GM18858 (cell line): ENCODE results near the gene TMEM134.

Experiments
- ATAC-seq: cut with Tn5 transposase; IDR thresholded peaks from one replicate; pipeline ENCODE4 v1.9.1; 2021; ENCODE audit not compliant: unreplicated experiment

Gene TMEM134

DNA sequence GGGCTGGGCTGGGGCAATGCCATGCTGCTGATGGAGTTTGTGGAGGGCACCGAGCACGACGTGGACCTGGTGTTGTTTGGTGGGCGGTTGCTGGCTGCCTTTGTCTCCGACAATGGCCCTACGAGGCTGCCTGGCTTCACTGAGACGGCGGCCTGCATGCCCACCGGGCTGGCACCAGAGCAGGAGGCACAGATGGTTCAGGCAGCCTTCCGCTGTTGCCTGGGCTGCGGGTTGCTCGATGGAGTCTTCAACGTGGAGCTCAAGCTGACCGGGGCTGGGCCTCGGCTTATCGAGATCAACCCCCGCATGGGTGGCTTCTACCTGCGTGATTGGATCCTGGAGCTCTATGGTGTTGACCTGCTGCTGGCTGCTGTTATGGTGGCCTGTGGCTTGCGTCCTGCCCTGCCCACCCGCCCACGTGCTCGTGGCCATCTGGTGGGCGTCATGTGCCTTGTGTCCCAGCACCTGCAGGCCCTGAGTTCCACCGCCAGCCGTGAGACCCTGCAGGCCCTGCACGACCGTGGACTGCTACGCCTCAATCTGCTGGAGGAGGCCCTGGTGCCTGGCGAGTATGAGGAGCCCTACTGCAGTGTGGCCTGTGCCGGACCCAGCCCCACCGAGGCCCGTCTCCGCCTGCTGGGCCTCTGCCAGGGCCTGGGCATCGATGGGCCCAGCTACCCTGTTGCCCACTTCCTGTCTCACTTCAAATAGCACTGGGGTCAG is 45.0 kb downstream of the TMEM134 start:
- ATAC-seq, result no peak

DNA sequence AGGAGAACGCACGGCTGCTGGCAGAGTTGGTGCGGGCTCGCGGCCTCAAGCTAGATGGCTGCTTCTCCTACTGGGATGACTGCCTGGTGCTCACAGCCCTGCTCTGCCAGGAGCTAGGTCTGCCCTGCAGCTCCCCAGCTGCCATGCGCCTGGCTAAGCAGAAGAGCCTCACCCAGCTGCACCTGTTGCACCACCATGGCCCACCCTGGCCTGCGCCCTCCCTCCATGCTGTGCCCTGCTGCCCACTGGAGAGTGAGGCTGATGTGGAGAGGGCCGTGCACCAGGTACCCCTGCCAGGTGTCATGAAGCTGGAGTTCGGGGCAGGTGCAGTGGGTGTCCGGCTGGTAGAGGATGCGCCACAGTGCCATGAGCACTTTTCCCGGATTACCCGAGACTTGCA is 45.6 kb downstream of the TMEM134 start:
- no peak for ATAC-seq

DNA sequence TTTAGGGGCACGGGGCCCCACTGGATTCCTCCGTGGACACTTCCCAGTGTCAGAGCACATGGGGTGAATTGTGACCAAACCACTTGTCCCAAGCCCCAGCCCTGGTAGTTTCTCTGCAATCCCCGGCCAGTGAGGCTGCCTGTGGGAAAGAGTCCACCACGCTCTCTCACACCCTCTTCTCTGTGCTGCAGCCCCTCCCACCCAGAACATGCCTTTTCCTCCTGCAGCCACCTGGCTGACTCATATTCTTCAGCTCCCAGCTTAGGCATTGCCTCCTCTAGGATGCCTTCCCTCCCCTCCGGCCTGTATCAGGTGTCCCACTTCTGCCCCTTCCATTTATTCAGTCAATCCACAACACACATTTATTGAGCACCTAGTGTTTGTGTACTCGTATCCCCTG is 46.2 kb downstream of the TMEM134 start:
- no peak for ATAC-seq

DNA sequence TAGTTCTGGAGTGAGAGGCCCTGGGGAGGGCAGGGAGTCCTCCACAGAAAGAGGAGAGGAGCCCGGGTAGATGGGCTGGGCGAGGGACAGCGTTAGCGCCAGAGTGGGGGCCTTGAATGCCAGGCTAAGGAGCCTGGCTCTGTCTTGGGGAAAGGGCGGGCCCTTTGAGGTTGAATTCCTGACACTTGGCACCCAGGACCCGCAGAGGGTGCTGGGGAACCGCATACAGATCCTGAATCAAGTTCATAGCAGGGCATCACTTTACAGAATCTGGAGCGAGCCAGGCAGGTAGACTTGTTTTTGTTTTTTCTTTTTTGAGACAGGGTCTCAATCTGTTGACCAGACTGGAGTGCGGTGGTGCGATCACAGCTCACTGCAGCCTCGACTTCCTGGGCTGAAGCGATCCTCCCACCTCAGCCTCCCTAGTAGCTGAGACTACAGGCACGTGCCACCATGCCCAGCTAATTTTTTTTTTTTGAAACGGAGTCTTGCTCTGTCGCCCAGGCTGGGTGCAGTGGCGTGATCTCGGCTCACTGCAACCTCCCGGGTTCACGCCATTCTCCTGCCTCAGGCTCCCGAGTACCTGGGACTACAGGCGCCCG is 47.5 kb downstream of the TMEM134 start:
- ATAC-seq, result no peak

DNA sequence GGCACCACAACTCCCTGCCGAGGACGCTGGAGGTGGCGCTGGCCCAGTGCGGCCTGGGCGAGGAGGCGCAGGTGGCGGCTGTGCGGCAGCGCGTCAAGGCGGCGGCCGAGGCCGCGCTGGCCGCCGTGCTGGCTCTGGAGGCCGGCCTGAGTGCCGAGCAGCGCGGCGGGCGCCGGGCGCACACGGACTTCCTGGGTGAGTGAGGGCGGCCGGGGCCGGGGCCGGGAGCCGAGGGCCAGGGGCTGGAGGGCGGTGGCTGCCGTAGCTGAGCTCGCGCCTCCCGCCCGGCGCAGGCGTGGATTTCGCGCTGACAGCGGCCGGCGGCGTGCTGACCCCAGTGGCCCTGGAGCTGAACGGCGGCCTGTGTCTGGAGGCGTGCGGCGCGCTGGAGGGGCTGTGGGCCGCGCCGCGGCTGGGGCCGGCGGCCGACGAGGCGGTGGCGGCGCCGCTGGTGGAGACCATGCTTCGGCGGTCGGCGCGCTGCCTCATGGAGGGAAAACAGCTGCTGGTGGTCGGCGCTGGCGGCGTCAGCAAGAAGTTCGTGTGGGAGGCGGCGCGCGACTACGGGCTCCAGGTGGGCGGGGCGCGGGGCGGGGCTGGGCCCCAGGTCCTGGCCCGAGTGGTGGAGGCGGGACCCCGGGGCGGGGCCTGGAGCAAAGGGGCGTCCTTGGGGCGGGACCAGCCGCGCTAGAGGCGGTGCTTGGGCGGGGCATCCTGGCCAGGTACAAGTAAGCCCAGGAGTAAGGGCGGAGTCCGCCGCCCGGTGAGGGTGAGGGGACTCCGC is 48.2 kb downstream of the TMEM134 start:
- ATAC-seq, result peak; percentile 53

DNA sequence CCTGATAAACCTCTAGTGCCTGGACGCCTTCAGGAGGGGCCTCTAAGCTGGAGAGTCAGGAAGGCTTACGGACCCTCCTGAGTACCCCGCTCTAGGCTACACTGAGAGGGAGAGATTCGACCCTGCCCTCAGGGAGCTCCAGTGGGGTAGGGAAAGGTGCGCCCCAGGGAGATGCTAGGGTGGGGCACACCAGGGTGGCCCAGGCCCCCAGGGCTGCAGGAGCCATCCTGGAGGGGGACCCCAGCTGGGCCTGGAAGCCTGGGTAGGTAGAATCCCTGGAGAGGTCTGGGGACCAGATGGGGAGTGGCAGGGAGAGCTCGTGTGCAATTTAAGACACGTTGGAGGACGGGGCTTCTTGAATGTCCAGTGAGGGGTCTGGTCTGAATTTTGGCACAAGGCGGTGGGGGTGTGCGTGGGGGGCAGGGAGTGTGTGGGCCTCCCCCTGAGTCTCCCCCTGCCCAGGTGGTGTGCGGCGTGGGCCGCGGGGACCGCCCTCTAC is 48.9 kb downstream of the TMEM134 start:
- no peak for ATAC-seq

DNA sequence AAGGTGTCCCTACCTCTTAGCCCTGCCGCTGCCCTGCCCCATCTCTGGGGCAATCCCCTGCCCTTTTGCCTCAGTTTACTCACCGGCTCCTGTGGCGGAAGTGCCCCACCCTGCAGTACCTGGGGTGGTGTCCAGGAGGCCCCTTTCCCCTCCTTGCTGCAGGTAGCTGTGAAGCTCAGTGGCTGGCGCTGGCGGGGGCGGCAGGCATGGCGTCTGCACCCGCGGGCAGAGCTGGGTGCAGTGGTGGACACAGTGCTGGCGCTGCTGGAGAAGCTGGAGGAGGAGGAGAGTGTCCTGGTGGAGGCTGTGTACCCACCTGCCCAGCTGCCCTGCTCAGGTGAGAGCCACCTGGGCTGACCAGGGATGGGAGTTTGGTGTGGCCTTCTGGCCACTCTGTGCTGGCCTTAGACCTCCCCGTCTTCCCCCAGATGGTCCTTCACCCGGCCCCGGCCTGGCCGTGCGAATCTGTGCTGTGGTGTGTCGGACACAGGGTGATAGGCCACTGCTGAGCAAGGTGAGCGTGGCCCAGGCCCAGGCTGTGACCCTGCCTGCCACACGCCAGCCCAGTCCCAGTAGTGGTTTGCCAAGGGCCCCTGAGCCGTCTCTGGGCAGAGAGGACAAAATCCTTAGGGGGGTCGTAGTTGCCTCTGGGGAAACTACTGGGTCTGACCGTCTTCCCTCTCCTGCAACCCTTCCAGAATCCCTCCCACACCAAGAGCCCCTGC is 49.6 kb downstream of the TMEM134 start:
- no peak for ATAC-seq

DNA sequence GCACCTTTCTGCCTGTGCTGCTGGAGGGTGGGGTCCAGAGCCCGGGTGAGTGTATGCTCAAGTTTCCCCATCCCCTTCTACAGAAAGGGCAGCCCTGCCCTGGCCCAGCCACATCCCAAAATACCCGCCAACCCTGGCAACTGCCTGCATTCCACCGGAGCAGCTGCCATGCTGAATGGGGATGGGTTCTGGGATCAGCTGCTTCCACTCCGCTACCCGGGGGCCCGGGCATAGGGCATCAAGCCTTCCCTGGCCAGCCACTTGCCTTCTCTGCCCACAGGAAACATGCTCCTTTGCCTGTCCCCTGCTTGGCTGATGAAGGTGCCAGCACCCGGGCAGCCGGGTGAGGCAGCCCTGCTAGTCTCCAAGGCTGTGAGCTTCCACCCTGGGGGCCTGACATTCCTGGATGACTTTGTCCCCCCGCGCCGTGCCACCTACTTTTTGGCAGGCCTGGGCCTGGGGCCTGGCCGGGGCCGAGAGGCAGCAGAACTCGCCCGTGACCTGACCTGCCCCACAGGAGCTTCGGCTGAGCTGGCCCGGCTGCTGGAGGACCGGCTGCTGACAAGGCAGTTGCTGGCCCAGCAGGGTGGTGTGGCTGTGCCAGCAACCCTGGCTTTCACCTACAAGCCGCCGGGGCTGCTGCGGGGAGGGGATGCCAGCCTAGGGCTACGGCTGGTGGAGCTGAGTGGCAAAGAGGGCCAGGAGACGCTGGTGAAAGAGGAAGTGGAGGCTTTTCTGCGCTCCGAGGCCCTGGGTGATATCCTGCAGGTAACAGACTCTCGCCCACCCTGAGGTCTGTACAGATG is 50.4 kb downstream of the TMEM134 start:
- no peak for ATAC-seq

DNA sequence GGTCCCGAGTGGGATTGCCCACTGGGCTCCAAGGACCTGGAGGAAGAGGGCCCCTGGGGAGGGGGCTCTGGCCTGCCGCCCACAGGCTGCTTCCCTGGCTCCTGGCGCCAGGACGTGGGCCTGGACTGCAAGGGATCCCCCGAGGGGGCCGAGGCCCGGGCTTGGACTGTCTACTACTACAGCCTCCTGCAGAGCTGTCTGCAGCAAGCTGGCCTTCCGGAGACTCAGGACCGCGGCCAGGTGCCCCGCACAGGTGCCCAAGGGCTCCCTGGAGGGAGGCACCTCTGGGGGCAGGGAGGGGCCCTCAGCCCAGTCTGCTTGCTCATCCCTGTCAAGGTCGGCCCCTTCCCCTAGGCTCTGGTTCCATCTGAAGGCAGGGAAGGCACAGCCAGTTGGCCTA is 51.6 kb downstream of the TMEM134 start:
- ATAC-seq, result no peak

DNA sequence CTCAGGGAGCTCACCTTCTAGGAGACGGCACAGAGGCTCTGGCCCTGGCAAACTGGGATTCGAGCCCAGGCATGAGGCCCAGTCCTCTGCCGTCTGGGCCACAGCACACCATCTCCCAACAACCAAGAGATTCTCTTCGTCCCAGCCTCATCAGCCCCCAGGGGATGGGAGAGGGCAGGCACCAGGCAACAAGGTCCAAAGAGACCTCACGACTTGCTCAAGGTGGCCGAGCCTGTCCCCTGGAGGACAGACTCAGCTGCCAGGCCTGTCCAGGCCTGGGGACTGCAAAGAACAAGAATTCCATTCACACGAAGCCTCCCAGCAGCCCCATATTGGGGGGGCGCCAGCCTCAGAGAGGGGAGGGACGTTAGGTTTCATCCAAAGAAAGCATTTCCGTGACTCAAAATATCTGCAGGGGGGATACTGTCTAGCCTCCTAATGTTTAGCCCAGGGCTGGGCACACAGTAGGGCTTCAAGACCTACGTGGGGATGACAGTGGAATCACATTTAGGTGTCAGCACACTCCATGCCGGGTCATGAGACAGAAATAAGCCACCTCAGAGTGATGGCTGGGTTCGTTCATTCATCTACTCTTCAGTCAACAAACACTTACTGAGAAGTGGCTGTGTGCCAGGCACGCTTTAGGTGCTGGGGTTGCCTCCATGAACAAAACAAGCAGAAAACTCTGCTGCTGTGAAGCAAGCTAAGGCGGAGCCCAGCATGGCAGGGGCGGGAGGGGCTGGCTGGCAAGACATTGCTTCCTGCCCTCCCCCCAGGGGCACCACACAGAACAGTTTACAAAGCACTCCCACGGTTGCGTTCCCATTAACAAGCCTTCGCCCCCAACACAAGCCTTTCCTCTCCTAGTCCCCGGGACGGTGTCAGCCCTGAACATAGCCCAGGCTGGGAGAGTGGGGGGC is 52.4 kb downstream of the TMEM134 start:
- ATAC-seq, result no peak

DNA sequence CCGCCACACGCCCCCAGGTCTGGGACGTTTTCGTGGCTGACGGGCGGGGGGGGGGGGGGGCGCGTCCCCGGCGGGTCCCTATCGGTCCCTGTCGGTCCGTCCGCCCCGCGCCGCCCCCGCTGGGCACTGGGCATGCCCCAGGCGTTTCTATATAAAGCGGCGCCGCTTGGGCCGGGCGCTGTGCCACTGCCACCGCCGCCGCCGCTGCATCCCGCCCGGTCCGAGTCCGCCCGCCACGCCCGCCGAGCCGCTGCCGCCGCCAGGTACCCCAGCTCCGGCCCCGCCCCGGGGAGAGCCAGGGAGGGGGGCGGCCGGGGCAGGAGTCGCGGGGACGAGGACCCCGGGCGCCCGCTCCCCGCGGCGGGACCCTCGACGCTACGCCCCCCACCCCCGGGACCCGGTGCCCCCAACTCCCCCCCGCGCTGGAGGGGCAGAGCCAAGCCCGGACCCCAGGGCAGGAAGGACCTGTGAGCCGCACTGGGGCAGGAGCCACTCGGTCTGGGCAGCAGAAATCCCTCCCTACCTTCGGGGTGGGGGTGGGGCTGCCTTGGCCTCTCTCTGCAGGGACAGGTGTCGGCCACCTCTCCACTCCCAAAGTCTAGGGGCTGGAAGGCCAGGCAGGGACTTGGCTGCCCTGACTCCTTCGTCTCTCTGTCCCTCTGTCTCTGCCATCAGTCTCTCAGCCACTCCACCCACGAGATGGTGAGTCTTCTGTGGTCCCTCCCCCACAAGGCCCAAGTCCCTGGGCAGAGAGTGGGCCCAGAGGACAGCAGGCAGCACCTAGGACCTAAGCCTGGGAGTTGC is 53.3 kb downstream of the TMEM134 start, which contains the start of gene CARNS1:
Gene CARNS1, plus strand, starts transcription at position 178 of the 804 bp plus-strand sequence. Its CDS starts 522 bp downstream, at position 700.
- ATAC-seq, result no peak

DNA sequence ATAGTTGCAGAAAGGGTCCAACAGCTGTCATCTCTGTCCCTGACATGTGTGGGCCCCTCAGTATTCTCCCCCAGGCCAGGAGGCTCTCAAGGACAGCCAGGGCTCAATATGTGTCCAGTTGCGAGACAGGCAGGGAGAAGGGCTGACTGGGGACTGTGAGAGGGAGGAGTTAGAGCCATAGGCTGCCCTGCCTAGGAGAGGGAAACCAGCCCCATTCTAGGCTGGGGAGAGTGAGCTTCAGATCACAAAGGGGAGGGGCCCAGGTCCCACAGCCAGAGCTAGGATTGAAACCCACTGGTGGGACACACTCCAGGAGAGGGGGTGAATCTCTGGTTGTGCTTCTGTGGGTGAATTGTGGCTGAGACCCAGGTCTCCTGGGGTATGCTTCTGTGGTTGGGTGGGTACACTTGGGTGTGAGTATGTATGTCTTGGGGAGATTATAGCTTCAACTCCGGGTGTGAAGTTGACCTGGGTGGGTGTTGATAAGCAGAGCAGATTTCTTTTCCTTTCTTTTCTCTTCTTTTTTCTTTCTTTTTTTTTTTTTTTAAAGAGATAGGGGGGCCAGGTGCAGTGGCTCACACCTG is 55.7 kb downstream of the TMEM134 start:
- no peak for ATAC-seq

DNA sequence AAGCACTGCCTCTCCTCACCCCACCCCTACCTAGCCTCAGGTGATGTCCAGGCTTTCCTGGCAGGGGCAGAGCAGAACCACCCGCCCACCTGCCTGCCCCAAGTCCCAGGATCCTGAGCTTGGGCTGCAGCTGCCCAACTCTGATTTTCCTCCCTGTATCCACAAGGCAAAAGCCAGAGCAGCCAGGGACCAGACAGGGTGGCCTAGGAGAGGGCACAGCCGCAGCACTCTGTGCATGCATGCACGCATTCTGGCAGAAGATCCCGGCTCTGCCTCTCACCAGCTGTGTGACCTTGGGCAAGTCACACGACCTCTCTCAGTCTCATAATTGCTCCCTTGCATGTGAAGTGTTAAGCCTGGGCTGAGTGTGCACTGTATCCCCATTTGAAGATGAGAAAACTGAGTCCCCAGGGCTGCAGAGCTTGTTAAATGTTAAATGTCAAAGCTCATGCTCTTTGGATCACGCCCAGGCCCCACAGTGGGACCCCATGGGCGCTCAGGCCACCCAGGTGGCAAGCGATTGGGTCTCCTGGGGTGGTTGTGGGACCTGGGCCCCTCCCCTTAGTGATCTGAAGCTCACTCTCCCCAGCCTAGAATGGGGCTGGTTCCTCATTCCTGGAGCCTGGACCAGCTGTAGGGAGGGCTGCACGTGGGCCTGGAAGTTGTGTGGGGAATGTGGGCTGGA is 56.4 kb downstream of the TMEM134 start:
- no peak for ATAC-seq

DNA sequence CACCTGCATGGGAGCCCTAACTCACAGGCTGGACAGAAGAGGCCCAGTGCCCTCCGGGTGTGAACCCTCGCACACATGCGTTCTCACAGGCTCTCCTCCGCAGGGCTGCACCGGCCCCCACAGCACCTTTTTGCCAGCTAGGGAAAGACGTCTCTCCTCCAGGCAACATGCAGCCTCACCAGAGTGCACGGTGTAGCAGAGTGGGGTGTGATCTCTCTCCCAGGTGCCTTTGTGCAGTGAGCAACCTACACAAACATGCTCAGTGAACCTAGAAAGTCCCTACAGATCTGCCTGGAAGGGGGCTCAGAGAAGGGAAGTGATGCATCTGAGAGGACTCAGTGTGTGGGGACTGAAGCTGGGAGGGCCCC is 57.3 kb downstream of the TMEM134 start:
- no peak for ATAC-seq
